ENCODE data around the gene RASAL2.

Gene RASAL2

DNA sequence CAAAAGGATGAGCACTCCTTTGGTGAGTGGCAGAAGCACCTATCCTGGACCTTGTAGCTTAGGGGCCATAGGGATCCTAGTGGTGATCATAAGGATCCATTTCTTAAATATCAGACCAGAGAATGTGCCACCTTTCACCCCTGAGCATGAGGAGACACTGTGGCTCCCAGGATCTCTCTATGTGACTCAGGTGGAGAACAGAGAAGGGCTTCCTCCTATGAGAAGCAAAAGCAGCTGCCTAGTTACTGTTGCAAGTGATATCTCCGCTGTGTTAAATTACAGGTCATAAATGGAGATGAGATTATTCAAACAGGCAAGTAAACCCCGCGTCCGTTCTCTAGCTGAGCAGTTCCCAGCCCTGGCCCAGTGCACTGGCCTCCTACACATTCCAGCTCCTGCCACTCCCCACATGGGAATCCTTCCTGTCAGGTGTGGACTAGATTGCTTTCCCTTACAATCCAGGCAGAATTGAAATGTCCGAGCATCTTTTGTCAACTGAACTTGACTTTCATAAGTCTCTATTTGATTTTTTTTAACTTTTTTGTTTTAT, 376.6 kb downstream of the RASAL2 start:
- DNase-seq, result no peak

GRCh38 chr1:178472531-178472930, 378.6 kb downstream of the RASAL2 start:
- DNase-seq, result no peak

- no peak for DNase-seq
Measured at GRCh38 chr1:178477373-178477772, 383.5 kb downstream of the RASAL2 start.

GRCh38 chr1:178477841-178478240, 383.9 kb downstream of the RASAL2 start:
- no peak for DNase-seq

- no peak for DNase-seq
Measured at GRCh38 chr1:178483251-178483957, 389.5 kb downstream of the RASAL2 start.

GRCh38 chr1:178484698-178485225, 390.9 kb downstream of the RASAL2 start:
- DNase-seq, result no peak

DNA sequence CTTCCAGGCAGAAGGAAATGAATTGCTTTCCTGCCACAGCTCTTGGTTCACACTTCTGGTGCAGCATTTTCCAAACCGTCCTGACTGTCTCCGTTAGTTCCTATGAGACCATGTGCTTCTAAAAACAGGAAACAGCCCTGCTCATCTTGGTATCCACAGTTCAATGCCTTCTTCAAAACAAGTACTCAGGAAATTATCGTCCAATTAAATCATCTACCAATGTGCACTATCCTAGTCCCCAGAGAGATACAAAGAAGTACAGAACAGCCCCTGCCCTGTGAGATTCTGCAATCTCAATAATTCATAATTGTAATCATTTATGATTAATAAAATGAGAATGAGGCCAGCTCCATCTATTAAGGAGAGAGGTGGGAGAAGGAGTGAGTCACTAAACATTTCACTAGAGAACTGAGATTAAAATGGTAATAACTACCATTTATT, 391.7 kb downstream of the RASAL2 start:
- DNase-seq, result no peak

DNA sequence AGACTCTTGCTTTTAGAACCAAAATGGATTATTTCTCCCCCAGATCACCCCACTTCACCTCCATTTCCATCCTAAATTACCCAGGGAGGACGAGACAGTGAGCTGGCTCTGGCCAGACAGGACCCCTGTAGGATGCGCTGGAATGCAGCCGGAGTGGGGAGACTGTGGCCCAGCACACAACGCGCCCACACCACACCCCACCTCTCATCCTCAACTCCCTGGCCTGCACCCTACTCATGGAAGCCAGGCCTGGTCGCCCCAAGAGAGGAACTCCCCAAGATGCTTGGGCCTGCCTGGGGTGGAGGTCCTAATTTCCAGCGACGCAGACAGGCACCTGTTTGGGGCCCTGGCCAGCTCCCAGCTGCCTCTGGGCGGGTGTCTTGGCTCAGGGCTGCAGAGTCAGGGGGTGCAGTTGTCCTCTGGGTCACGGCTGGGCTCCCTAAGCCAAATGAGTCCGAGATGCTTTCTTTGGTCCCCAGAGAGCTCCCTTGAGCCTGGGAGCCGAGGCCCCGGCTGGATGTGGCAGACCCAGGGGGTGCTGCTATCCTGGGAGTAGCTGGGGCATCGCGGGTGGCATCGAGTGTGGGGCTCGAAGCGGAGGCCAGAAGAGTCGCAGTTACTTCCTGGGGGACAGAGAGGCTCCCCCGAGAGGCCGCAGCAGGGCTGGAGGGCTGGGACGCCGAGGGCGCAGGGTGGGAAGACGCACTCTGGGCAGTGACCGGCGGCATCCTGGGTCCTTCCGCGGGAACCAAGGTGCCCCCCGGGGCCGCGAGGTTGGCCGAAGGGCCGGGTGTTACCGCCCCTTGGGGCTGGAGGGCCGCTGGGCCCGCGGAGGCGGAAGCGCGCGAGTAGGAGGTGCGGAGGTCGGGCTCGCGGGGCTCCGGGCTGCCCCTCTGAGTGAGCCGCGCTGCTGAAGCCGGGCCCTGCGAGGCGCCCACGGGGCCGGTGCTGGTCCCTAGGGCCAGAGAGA, 392.5 kb downstream of the RASAL2 start:
- no peak for DNase-seq

DNA sequence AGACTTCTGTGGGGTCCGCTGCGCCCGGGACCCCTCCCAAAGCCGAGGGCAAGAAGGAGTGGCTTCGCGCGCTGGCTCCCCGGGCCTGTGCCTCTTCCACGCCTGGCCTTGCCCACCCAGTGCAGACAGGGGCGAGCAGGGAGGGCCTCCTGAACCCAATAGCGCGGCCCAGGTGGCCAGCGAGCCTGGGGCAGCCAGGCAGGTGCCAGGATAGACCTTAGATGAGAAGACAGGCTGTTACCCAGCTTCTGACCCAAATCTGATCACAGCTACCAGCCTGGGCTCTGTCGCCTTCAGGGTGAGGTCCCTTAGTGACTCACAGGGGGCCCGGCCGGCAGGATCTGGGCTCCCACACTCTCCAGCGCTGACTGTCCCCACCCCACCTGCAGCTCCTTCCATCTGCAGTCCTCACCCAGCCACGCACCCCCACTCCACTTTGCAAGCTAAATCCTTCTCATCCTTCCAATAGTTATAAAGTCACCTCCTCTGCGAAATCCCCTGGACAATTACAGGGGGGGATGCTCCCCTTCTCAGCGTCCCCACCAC, 393.2 kb downstream of the RASAL2 start:
- DNase-seq, result no peak

DNA sequence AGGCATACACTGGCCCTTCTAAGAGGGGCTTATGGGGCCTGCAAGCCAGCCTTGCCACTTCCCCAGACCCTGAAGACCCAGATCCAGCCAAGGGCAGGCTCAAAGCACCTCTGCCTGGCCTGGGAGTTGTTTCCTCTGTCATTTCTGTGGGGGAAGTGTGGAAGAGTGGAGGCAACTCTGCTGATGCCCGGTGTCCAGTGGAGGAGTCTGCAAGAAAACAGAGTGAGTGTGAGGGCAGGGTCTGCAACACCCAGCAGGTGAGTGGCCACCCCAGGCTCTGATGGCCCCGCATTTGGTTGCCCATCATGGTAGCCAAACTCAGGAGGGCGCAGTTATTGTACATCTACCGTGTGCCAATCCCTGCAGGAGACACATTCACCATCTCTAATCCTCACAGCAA, 394.5 kb downstream of the RASAL2 start:
- DNase-seq, result no peak

DNA sequence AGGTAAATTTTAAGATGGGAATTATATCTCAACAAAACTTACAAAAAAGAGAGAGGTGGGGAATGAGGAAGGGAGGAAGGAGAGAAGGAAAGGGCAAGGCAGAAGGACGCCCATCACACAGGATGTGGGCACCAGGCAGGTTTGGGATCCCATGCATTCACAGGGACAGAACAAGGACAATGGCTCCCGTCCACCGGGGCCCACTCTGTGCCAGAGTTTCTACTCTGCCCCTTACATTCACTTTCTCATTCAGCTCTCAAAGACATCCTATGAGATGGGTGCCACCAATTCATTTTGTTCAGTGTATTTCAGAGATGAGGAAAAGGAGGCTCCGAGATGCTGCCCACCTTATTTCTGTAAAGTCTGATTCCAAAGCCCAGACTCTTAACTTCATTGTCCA, 395.5 kb downstream of the RASAL2 start:
- no peak for DNase-seq

- DNase-seq, result no peak
Measured at GRCh38 chr1:178490136-178490535, 396.2 kb downstream of the RASAL2 start.

DNA sequence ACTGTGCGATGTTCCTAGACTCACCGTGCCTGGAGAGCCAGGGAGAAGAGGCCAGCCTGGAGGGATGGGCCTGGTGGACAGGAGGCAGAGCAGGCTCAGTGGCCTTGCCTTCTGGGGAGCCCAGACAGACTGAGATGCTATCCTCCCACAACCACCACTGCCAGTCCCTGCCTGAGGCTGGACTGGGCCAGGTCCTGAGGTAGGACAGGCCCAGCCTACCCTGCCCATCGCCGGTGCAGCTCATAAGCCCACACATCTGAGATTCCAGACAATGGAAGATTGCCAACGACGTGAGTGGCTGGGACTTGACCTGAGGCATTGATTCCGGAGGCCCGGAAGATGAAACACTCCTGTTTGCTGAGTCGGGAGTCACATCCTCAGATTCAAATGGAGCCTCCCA, 397.1 kb downstream of the RASAL2 start:
- DNase-seq, result no peak

- DNase-seq, result no peak
Measured at GRCh38 chr1:178491721-178492120, 397.8 kb downstream of the RASAL2 start.

DNA sequence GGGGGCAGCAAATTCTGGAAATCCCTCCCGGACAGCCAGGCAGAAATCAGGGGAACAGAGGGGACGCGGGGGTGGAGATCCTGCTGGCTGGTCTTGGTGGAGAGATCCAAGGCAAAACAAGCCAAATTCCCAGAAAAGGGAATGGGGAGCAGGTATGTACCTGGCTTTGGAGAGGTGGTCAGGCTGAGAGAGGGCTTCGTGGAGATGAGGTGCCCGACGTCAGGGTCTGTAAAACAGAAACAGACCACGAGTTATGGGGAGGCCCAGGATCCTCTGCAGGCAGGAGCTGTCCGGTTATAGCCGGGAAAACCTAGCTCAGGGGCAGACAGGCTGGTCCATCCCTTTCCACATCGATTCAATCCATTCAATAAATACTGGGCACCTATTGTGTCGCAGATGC, 398.4 kb downstream of the RASAL2 start:
- no peak for DNase-seq

GRCh38 chr1:178493301-178493741, 399.4 kb downstream of the RASAL2 start:
- no peak for DNase-seq

- peak in 1 of 2 donors; percentile 6 for DNase-seq
Measured at GRCh38 chr1:178494569-178494971, 400.7 kb downstream of the RASAL2 start.

GRCh38 chr1:178495158-178495557, 401.3 kb downstream of the RASAL2 start:
- DNase-seq, result peak in 1 of 2 donors; percentile 6

DNA sequence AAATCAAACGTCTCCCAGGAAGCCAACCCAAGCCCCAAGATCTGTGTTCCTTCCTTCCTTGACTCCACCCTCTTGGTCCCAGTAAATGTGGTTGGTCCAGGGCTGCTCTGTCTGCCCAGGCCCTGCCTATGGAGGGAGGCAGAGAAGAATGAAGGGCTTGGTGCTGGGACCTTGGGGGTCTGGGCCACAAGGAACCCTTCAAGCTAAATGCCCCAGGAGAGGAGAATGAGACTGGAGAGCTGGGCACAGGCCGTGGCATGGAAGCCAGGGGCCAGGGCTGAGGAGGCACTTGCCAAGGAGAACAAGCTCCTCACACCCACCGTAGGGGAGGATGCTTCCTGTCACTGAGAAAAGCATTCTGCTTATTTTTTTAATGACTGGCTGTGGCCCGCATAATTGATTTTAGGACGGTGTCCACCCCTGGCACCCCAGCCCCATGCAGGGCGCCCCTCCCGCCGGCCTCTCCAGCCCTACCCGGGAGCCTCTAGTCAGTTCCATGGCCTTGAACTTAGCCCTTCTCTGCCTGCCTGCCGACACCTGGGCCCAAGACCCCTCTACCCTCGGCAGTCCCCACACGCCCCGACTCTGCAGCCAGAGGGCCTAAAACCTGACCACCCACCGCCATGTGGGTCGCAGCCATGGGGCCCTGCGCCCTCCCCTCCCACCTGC, 402.0 kb downstream of the RASAL2 start:
- DNase-seq, result peak in 1 of 2 donors; percentile 8

DNA sequence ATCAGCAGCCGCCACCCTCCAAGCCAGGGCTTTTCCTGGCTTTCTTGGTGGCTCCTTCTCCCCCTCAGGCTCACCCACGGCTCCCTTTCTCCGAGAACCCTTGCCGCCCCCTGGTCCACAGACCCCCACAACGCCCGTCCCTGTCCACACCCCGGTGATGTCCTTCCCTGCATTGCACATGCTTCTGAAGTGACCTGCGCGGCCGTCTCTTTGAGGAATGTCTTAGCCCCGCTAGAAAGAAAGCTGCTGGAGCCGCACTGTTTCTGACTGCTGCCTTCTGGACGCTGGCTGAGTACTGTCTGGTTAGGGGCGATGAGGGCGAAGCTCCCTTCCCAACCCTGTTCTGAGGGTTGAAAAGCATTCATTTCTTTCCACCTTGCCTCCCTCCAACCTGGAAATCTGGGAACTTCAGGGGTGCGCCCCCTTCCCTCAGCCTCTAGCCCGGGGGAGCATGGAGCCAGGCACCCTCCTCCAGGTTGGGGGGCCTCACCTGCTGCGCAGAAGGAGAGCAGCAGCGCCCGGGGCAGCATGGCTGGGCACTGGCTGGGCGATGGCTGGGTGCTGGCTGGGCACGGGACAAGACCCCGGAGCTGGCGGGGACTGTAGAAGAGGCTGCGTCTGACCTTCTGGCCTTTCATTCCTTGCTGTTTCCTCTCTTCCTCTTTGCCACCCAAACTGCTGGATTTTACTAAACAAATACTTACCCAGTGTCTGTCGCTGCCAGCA, 402.7 kb downstream of the RASAL2 start, which contains the start of gene CLEC20A:
Gene CLEC20A, minus strand, starts transcription at position 555 of the 726 bp plus-strand sequence. Its CDS starts 25 bp downstream, at position 530.
- DNase-seq, result peak in 1 of 2 donors; percentile 14

DNA sequence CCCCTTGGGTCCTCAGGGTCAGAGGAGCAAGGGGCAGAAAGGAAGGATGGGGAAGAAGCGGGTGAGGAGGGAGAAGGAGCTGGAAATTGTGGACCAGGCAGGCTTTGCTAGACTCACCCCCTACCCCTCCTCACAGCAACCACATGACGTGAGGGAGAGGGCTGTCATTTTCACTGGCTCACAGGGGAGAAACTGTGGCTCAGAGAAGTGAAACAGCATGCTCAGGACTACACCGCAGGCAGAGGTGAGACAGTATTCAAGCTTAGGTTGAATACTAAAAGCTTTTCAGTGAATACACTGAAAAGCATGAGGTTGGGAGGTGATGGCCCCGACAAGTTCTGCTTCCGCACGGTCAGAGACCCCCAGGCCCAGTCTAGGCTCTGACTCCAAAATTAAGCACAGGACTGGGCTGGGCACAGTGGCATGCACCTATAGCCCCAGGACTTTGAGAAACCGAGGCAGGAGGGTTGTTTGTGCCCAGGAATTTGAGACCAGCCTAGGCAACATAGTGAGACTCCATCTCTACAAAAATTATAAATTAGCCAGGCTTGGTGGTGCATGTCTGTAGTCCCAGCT, 404.1 kb downstream of the RASAL2 start:
- peak in 1 of 2 donors; percentile 3 for DNase-seq

All from stimulated activated CD4-positive, alpha-beta T cell treated with anti-CD3 and anti-CD28 coated beads, Interleukin-2, amount 100 ng/mL, for 24 hours (primary cell).